Esophagus muscularis mucosa (tissue), 4 donors: ENCODE measurements around the gene DLK2. TPM values are rescaled to one million over a fixed set of nuclear protein-coding genes. Genes with fewer than 3 reads are reported as not detected.

Experiments
- DNase-seq: peaks from one replicate; pipeline ENCODE4 v3.0.0-alpha.2; 2017; ENCODE audit errors: extremely low spot score
- H3K27ac ChIP-seq, 4 donors: fragments of 200-600 bp; sonication (generic); replicated peaks in 1 of 4; 1 replicate in 3 of 4; 2 replicates in 1 of 4; pipeline ENCODE4 v1.5.1; 2016 to 2019; ENCODE audit warnings: mild to moderate bottlenecking in 1 of 4
- H3K27me3 ChIP-seq, 4 donors: fragments of 200-600 bp; sonication (generic); one replicate each; pipeline versions ENCODE4 v1.5.1 to v1.6.0; 2016 to 2019
- H3K36me3 ChIP-seq, 4 donors: fragments of 200-600 bp; sonication (generic); one replicate each; pipeline ENCODE4 v1.5.1; 2016 to 2019
- H3K4me1 ChIP-seq, 4 donors: fragments of 200-600 bp; sonication (generic); one replicate each; pipeline ENCODE4 v1.5.1; 2016 to 2019
- H3K4me3 ChIP-seq, 4 donors: fragments of 200-600 bp; sonication (generic); 1 replicate in 2 of 4; 2 replicates in 2 of 4; pipeline ENCODE4 v1.5.1; 2016 to 2019; ENCODE audit warnings: mild to moderate bottlenecking in 4 of 4, moderate library complexity in 1 of 4
- H3K9me3 ChIP-seq, 4 donors: fragments of 200-600 bp; sonication (generic); 1 replicate in 3 of 4; 2 replicates in 1 of 4; pipeline ENCODE4 v1.5.1; 2016 to 2019
- EP300 ChIP-seq: sonication (generic); formaldehyde crosslinking; IDR thresholded peaks from one replicate; pipeline ENCODE4 v1.6.1; 2017; ENCODE audit warnings: antibody characterized with exemption
- POLR2A ChIP-seq: fragments of 450-650 bp; IDR thresholded peaks from one replicate; pipeline ENCODE4 v1.6.1; 2017; ENCODE audit warnings: antibody characterized with exemption, moderate library complexity, mild to moderate bottlenecking, low read depth
- POLR2AphosphoS5 ChIP-seq, 2 donors: sonication (generic); formaldehyde crosslinking; IDR thresholded peaks; one replicate each; pipeline ENCODE4 v1.6.1; 2017; ENCODE audit warnings: antibody characterized with exemption in 2 of 2
- WGBS: methylation state at CpG from one replicate; pipeline ENCODE4 v1.1.5; 2018; 5-methylcytosine and 5-hydroxymethylcytosine counted together
- intact Hi-C: fragments of 100-400 bp; cut with DNase I; formaldehyde crosslinking; loops from one replicate; pipeline ENCODE4 v1.15.1; 2023
- total RNA-seq, 4 donors: library from RNA; depleted of rRNA; stranded (reverse); fragments of >200 nt; gene quantifications; one replicate each; pipeline versions ENCODE4 v1.1.0 to v1.2.1, GENCODE V29; 2016
- TF ChIP-seq, protein P1 (sequence below), 3 experiments: fragments of 200-600 bp in 2 of 3; fragments of 450-650 bp in 1 of 3; sonication (generic) in 2 of 3; IDR thresholded peaks; one replicate each; pipeline ENCODE4 v1.5.1; 2017 to 2019; ENCODE audit warnings: antibody characterized with exemption in 3 of 3, mild to moderate bottlenecking in 2 of 3, moderate library complexity in 1 of 3

DLK2 gene
- total RNA-seq, 4 donors from 2014 or later = 0.32 to 0.33 TPM; not detected in 2

DNA sequence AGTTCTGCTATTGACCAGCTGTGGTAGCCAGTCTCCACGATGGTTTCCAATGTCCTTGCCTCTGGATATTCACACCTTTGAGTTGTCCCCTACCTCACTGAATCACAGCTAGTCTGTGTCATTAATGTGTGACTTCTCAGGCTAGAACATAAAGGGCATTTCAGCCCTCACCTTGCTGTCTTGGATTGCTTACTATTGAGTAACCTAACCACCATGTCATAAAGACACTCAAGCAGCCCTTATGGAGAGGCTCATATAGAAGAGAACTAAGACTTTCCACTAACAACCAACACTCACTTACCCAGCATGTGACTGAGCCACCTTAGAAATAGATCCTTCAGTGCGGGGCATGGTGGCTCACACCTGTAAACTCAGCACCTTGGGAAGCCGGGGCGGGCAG lies 47.1 kb downstream of the DLK2 start:
- DNase-seq = no peak
- intact Hi-C loops = no loop called here
- Histone ChIP-seq H3K27me3 (peaks cover 0 to 26% (median 0%) of the 10 kb centered on the region in 4 donors), H3K4me3 (no peak overlapping the region), H3K9me3 (no peaks in the 10 kb centered on the region), H3K4me1 (no peaks in the 10 kb centered on the region), H3K27ac (no peak overlapping the region), H3K36me3 (no peaks in the 10 kb centered on the region)
- 92% methylated on average over 4 of the region's 4 CpGs for WGBS
- TF ChIP-seq EP300 (no peak), POLR2A (no peak), POLR2AphosphoS5 (IDR thresholded peaks at IDR 0.05) (no peak)
- TF ChIP-seq, protein P1, sequence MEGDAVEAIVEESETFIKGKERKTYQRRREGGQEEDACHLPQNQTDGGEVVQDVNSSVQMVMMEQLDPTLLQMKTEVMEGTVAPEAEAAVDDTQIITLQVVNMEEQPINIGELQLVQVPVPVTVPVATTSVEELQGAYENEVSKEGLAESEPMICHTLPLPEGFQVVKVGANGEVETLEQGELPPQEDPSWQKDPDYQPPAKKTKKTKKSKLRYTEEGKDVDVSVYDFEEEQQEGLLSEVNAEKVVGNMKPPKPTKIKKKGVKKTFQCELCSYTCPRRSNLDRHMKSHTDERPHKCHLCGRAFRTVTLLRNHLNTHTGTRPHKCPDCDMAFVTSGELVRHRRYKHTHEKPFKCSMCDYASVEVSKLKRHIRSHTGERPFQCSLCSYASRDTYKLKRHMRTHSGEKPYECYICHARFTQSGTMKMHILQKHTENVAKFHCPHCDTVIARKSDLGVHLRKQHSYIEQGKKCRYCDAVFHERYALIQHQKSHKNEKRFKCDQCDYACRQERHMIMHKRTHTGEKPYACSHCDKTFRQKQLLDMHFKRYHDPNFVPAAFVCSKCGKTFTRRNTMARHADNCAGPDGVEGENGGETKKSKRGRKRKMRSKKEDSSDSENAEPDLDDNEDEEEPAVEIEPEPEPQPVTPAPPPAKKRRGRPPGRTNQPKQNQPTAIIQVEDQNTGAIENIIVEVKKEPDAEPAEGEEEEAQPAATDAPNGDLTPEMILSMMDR (IDR thresholded peaks at IDR 0.05) = no peak

DNA sequence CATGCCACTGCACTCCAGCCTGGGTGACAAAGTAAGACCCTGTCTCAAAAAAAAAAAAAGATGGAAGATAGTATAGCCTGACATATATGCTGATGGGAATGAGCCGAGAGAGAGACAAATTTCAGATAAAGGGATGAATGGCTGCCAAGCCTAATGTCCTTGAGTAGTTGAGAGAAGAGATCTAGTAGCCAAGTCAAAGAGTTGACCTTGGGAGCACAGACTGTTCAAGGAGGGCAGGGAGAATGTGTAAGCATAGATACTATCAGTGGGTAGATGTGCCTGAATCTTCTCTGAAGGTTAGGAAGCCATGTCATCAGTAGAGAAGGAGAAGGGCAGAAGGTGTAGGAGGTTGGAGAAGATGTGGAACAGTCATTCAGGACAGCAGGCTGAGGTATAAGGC lies 48.1 kb downstream of the DLK2 start:
- Histone ChIP-seq H3K27me3 (peaks cover 0 to 18% (median 0%) of the 10 kb centered on the region in 4 donors), H3K4me1 (no peaks in the 10 kb centered on the region), H3K36me3 (no peaks in the 10 kb centered on the region), H3K9me3 (no peaks in the 10 kb centered on the region), H3K4me3 (no peak overlapping the region), H3K27ac (no peak overlapping the region)
- TF ChIP-seq, protein P1 (IDR thresholded peaks at IDR 0.05) = no peak
- no peak for TF ChIP-seq EP300
- no peak for TF ChIP-seq POLR2AphosphoS5 (IDR thresholded peaks at IDR 0.05)
- no peak for TF ChIP-seq POLR2A
- DNase-seq = no peak
- intact Hi-C loops = no loop called here
- WGBS = 88% methylated on average over 1 of the region's 1 CpG

DNA sequence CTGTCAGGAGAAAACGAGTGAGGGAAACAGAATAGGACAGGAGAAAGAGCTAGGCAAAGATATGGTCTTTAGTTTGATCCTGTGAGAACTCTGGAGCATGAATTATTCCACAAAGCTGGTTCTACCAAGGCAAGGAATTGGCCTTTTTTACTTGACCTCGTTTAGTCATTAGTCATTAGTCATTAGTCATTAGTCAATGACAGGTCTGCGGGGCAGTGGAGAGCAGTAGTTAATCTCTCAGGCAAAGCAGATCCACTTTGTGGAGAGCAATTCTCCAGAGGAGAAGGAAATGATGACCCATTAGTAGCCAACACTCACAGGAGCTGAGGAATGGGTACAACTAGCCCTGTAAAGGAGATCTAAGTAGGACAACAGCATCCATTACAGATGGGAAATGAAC lies 50.0 kb downstream of the DLK2 start:
- intact Hi-C loops = no loop called here
- Histone ChIP-seq H3K27me3 (peaks cover 0 to 17% (median 0%) of the 10 kb centered on the region in 4 donors), H3K4me1 (no peaks in the 10 kb centered on the region), H3K4me3 (no peak overlapping the region), H3K36me3 (no peaks in the 10 kb centered on the region), H3K9me3 (no peaks in the 10 kb centered on the region), H3K27ac (no peak overlapping the region)
- 36% methylated on average over 3 of the region's 3 CpGs for WGBS
- no peak for DNase-seq
- TF ChIP-seq POLR2A = no peak
- no peak for TF ChIP-seq EP300
- TF ChIP-seq, protein P1 (IDR thresholded peaks at IDR 0.05) = no peak
- TF ChIP-seq POLR2AphosphoS5 (IDR thresholded peaks at IDR 0.05) = no peak

DNA sequence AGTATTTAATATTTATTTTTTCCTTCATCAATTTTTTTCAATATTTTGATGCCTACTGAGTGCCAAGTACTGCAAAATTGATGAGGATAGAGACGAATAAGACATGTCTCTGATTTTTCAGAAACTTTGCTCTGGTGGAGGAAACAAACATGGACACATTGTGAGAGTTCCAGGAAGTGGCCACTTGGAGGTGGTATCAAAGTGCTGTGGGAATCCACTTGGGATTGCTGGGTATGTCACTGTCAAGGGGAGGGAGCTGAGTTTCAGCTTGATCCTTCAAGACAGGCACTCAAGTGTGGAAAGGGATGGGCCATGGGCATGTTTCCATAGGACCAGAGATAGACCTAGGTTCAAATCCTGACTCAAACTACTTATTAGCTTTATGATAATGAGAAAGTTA lies 52.5 kb downstream of the DLK2 start:
- no peaks in the 10 kb centered on the region for H3K36me3 ChIP-seq
- H3K4me1 ChIP-seq = no peaks in the 10 kb centered on the region
- 85% methylated on average over 1 of the region's 1 CpG for WGBS
- no peaks in the 10 kb centered on the region for H3K9me3 ChIP-seq
- intact Hi-C loops = no loop called here
- H3K27ac ChIP-seq = no peak overlapping the region
- no peak for DNase-seq
- TF ChIP-seq POLR2AphosphoS5 (IDR thresholded peaks at IDR 0.05) (no peak), EP300 (no peak), POLR2A (no peak)
- TF ChIP-seq, protein P1 (IDR thresholded peaks at IDR 0.05) = no peak
- H3K27me3 ChIP-seq = peaks cover 0 to 12% (median 0%) of the 10 kb centered on the region in 4 donors
- no peak overlapping the region for H3K4me3 ChIP-seq

DNA sequence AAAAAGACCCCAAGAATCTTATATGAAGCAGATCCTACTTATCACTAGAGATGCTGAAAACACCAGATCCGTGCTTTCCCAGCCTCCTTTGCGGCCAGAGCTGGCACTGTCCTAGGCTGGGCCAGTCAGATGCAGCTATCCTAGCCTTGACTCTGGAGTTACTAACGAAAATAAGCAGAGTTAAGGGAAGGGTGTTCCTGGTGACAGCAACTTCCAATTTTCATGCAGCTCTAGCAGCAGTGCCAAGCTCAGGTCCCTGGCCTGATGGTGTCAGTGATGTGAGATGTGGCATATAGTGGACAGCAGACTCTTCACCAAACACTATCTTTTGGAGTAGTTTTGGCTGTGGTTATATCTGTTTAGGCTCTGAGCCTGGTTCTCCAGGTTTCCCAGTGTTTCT lies 53.6 kb downstream of the DLK2 start:
- no peaks in the 10 kb centered on the region for H3K36me3 ChIP-seq
- TF ChIP-seq POLR2AphosphoS5 (IDR thresholded peaks at IDR 0.05) (no peak), POLR2A (no peak), EP300 (no peak)
- TF ChIP-seq, protein P1 (IDR thresholded peaks at IDR 0.05) = no peak
- no peak overlapping the region for H3K27ac ChIP-seq
- no peaks in the 10 kb centered on the region for H3K4me1 ChIP-seq
- no peaks in the 10 kb centered on the region for H3K9me3 ChIP-seq
- H3K4me3 ChIP-seq = no peak overlapping the region
- no peak for DNase-seq
- peaks cover 0 to 3% (median 0%) of the 10 kb centered on the region in 4 donors for H3K27me3 ChIP-seq
- intact Hi-C loops = no loop called here
- 82% methylated on average over 3 of the region's 3 CpGs for WGBS
